HepG2 (cell line): ENCODE data around the gene PTPRD. TPM values are rescaled to one million over a fixed set of nuclear protein-coding genes. Genes with fewer than 3 reads are reported as not detected.

Source experiments
- ATAC-seq: fragments of 200-7000 bp; cut with Tn5 transposase; 3 replicates; pipeline ENCODE4 v1.9.1; 2020; ENCODE audit warnings: mild to moderate bottlenecking, moderate library complexity
- BruUV-seq: library from RNA; stranded (reverse); fragments of 400-500 nt; replicated peaks from 2 replicates; lab custom pipeline; 2021; lab: Mats Ljungman, UMichigan
- CTCF ChIA-PET: fragments of 300-600 bp; formaldehyde crosslinking; extraction: SDS; loops from one replicate; lab custom pipeline; 2021; ENCODE audit warnings: low total read pairs, inconsistent platforms, low intra/inter-chr PET ratio; lab: Yijun Ruan, JAX
- POLR2A ChIA-PET: fragments of 350-600 bp; sonication (Branson Sonifier 250); formaldehyde crosslinking; loops from one replicate; lab custom pipeline; 2020; ENCODE audit warnings: antibody characterized with exemption, inconsistent platforms; lab: Yijun Ruan, JAX
- DNase-seq: peaks from one replicate; pipeline ENCODE4 v3.0.0-alpha.2; 2015; ENCODE audit warnings: low spot score
- FAIRE-seq: peaks from 3 replicates; lab custom pipeline; 2011; peaks lifted over from hg19 to GRCh38; lab: Jason Lieb, UNC
- H2AFZ ChIP-seq: one replicate; pipeline ENCODE4 v1.6.1; 2011; ENCODE audit warnings: low read length, inconsistent platforms
- H3K27ac ChIP-seq: fragments of 300-600 bp; 3 replicates; pipeline ENCODE4 v1.8.0; 2011; ENCODE audit warnings: mixed run types, mild to moderate bottlenecking, mixed read lengths, low read length, inconsistent platforms; ENCODE audit not compliant: insufficient read depth; ENCODE audit errors: extremely low read length
- H3K27me3 ChIP-seq, 2 experiments: fragments of 200-600 bp in 1 of 2; 2 replicates in 1 of 2; 3 replicates in 1 of 2; pipeline versions ENCODE4 v1.6.0 to v1.8.0; 2011; ENCODE audit warnings: low read length in 2 of 2, mild to moderate bottlenecking in 2 of 2, moderate library complexity in 2 of 2, inconsistent platforms in 1 of 2; ENCODE audit not compliant: insufficient read depth in 2 of 2, control insufficient read depth in 1 of 2
- H3K36me3 ChIP-seq, 2 experiments: fragments of 200-600 bp in 1 of 2; replicated peaks in 1 of 2; 2 replicates in 1 of 2; 3 replicates in 1 of 2; pipeline versions ENCODE4 v1.5.1 to v1.8.0; 2011; ENCODE audit warnings: low read length in 2 of 2, inconsistent platforms in 1 of 2; ENCODE audit not compliant: insufficient read depth in 2 of 2, control insufficient read depth in 1 of 2
- H3K4me1 ChIP-seq: 2 replicates; pipeline ENCODE4 v1.5.1; 2012; ENCODE audit warnings: low read length, inconsistent platforms; ENCODE audit not compliant: insufficient read depth
- H3K4me2 ChIP-seq: 2 replicates; pipeline ENCODE4 v1.6.0; 2011; ENCODE audit warnings: low read depth, low read length, inconsistent platforms
- H3K4me3 ChIP-seq, 3 experiments: fragments of 200-600 bp in 1 of 3; sonication (generic), shearing (Covaris generic) in 1 of 3; replicated peaks in 1 of 3; 2 replicates each; pipeline ENCODE4 v1.5.1; 2011 to 2016; ENCODE audit warnings: low read length in 3 of 3, inconsistent platforms in 2 of 3, low read depth in 2 of 3, mild to moderate bottlenecking in 2 of 3, control low read depth in 1 of 3, mixed read lengths in 1 of 3; ENCODE audit not compliant: insufficient read depth in 1 of 3
- H3K79me2 ChIP-seq: one replicate; pipeline ENCODE4 v1.6.1; 2011; ENCODE audit warnings: low read length, inconsistent platforms; ENCODE audit not compliant: insufficient read depth
- H3K9ac ChIP-seq: 2 replicates; pipeline ENCODE4 v1.6.0; 2011; ENCODE audit warnings: mild to moderate bottlenecking, low read depth, low read length, inconsistent platforms; ENCODE audit not compliant: insufficient read depth
- H3K9me3 ChIP-seq: 2 replicates; pipeline ENCODE4 v1.5.1; 2012; ENCODE audit warnings: mild to moderate bottlenecking, low read length
- H4K20me1 ChIP-seq: 2 replicates; pipeline ENCODE4 v1.6.0; 2011; ENCODE audit warnings: inconsistent platforms, mild to moderate bottlenecking, low read length, moderate library complexity; ENCODE audit not compliant: insufficient read depth
- KLF6 ChIP-seq: IDR thresholded peaks from 2 replicates; pipeline ENCODE4 v1.8.0; 2016; ENCODE audit warnings: missing biosample characterization, missing genetic modification reagents
- MBD4 ChIP-seq: IDR thresholded peaks from 2 replicates; pipeline ENCODE4 v1.6.1; 2012; ENCODE audit warnings: low read length, inconsistent platforms, borderline replicate concordance
- SIX4 ChIP-seq: sonication (generic); formaldehyde crosslinking; IDR thresholded peaks from 2 replicates; pipeline ENCODE4 v1.4.0; 2020; ENCODE audit warnings: missing genetic modification reagents
- SNAI1 ChIP-seq: sonication (generic); formaldehyde crosslinking; IDR thresholded peaks from 2 replicates; pipeline ENCODE4 v1.5.0; 2020; ENCODE audit warnings: mild to moderate bottlenecking, missing genetic modification reagents, borderline replicate concordance
- ZIK1 ChIP-seq: sonication (generic); formaldehyde crosslinking; IDR thresholded peaks from 2 replicates; pipeline ENCODE4 v1.5.0; 2020; ENCODE audit warnings: mild to moderate bottlenecking, low read depth, missing genetic modification reagents, borderline replicate concordance
- ZNF615 ChIP-seq: sonication (generic); formaldehyde crosslinking; IDR thresholded peaks from 2 replicates; pipeline ENCODE4 v1.5.0; 2020; ENCODE audit warnings: mild to moderate bottlenecking, missing genetic modification reagents, borderline replicate concordance
- ZNF780A ChIP-seq: sonication (generic); formaldehyde crosslinking; IDR thresholded peaks from 2 replicates; pipeline ENCODE4 v1.8.0; 2022; ENCODE audit warnings: mild to moderate bottlenecking, missing genetic modification reagents, moderate library complexity
- WGBS: methylation state at CpG from one replicate; pipeline ENCODE4 v1.1.6; 2017; ENCODE audit warnings: low lambda C conversion rate; 5-methylcytosine and 5-hydroxymethylcytosine counted together
- in situ Hi-C: cut with HindIII; loops from 2 replicates; pipeline ENCODE4 v1.10.0; 2017; ENCODE audit warnings: low pct_unique_long_range_greater_than_20kb; ENCODE audit not compliant: extremely low pct_ligation_motif_present
- intact Hi-C: fragments of 100-400 bp; cut with micrococcal nuclease; formaldehyde crosslinking; loops from one replicate; pipeline ENCODE4 v1.10.0; 2022; ENCODE audit not compliant: unreplicated experiment
- polyA plus RNA-seq, 8 experiments: library from polyadenylated mRNA; depleted of rRNA in 3 of 8; stranded (reverse) in 7 of 8; unstranded in 1 of 8; fragments of >200 nt; fragmentation: Illumina TruSeq in 4 of 8; extraction: Trizol in 4 of 8; gene quantifications; 2 replicates each; pipeline versions ENCODE4 v1.2.1 to v1.2.3, GENCODE V29; 2011 to 2016; ENCODE audit warnings: low read depth in 4 of 8, missing spikeins in 1 of 8, mixed read lengths in 1 of 8; ENCODE audit not compliant: insufficient read depth in 1 of 8
- total RNA-seq, 5 experiments: library from RNA; depleted of rRNA; stranded (reverse); fragments of >200 nt; fragmentation: Illumina TruSeq; extraction: Trizol; gene quantifications; 2 replicates each; pipeline ENCODE4 v1.2.3, GENCODE V29; 2016; ENCODE audit warnings: low read depth in 1 of 5
- TF ChIP-seq, protein P1 (sequence below): sonication (generic); formaldehyde crosslinking; IDR thresholded peaks from 2 replicates; pipeline ENCODE4 v1.5.0; 2020; ENCODE audit warnings: mild to moderate bottlenecking, missing genetic modification reagents

PTPRD gene
- total and polyA plus RNA-seq, 2 of the 13 experiments (the other 11 are each of a cell fraction or from before 2014, with no cell fraction given): 0.05 TPM; not detected in 1

DNA sequence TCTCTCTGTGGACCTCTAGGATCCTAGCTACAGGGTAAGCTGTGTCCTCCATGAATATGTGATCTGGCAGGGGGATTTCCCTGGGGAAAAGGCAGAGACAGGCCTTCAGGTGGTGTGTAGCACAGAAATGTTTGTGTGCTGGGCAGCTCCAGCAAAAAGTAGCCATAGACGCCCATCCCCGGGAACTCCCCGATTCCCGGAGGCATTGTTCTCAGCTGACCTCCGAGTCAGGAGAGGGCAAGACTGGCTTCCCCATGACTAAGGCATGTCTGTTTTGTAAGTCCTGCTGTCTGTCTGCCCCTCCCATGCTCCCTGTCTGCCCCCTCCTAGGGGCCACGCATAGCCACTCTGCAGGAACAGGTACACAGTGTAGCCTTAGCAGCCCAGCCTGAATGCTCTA is 834.5 kb downstream of the PTPRD start:
- intact Hi-C loops: no loop called here
- 0% methylated on average over 1 of the region's 6 CpGs for WGBS

DNA sequence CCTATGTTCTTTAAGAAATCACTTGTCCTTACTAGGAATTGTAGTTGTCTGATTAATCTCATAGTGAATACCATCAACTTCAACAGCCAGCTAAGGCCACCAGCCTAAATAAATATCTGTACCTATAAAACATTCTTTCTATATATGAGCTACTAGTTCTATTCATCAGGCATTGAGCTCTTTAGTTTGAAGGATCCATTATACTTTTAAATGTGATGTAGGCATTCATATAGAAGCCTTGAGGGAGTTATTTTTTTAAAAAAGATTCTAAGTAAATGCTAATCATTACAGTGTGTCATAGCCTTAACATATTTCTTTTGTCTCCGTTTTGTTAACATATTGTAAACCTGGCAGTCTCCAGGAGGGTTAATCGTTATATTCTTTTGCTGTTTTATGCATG is 838.3 kb downstream of the PTPRD start:
- ATAC-seq (no peak), DNase-seq (no peak), FAIRE-seq (no peak)
- no peaks in the 10 kb centered on the region for H3K9me3 ChIP-seq
- H3K36me3 ChIP-seq: no peaks in the 10 kb centered on the region
- ChIA-PET CTCF (no interaction called here), POLR2A (no interaction called here)
- 0% methylated on average over 2 of the region's 2 CpGs for WGBS
- BruUV-seq: no TSS peak
- H3K27me3 ChIP-seq: no peaks in the 10 kb centered on the region
- no peak overlapping the region for H2AFZ ChIP-seq
- H3K27ac ChIP-seq: no peak overlapping the region
- intact Hi-C loops: no loop called here
- H3K4me3 ChIP-seq: no peak overlapping the region
- no peak overlapping the region for H3K4me2 ChIP-seq
- H3K4me1 ChIP-seq: no peaks in the 10 kb centered on the region
- no peaks in the 10 kb centered on the region for H3K79me2 ChIP-seq
- TF ChIP-seq ZIK1 (no peak), SNAI1 (CRISPR knock-in tag) (no peak), ZNF615 (CRISPR knock-in tag) (no peak), ZNF780A (no peak)
- TF ChIP-seq, protein P1, sequence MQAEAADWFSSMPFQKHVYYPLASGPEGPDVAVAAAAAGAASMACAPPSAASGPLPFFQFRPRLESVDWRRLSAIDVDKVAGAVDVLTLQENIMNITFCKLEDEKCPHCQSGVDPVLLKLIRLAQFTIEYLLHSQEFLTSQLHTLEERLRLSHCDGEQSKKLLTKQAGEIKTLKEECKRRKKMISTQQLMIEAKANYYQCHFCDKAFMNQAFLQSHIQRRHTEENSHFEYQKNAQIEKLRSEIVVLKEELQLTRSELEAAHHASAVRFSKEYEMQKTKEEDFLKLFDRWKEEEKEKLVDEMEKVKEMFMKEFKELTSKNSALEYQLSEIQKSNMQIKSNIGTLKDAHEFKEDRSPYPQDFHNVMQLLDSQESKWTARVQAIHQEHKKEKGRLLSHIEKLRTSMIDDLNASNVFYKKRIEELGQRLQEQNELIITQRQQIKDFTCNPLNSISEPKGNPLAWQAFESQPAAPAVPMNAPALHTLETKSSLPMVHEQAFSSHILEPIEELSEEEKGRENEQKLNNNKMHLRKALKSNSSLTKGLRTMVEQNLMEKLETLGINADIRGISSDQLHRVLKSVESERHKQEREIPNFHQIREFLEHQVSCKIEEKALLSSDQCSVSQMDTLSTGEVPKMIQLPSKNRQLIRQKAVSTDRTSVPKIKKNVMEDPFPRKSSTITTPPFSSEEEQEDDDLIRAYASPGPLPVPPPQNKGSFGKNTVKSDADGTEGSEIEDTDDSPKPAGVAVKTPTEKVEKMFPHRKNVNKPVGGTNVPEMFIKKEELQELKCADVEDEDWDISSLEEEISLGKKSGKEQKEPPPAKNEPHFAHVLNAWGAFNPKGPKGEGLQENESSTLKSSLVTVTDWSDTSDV (CRISPR knock-in tag): no peak
- in situ Hi-C loops: no loop called here
- no peak overlapping the region for H3K9ac ChIP-seq
- no peaks in the 10 kb centered on the region for H4K20me1 ChIP-seq

More for the DNA sequence above, 834.5 kb downstream of the PTPRD start:
- ChIA-PET CTCF (no interaction called here), POLR2A (no interaction called here)
- H3K9me3 ChIP-seq: no peaks in the 10 kb centered on the region
- H3K36me3 ChIP-seq: no peaks in the 10 kb centered on the region
- no peak overlapping the region for H3K4me3 ChIP-seq
- TF ChIP-seq SIX4 (CRISPR knock-in tag) (no peak), MBD4 (no peak), KLF6 (no peak)
- no peak for ATAC-seq
- in situ Hi-C loops: no loop called here
- H3K79me2 ChIP-seq: no peaks in the 10 kb centered on the region
- H3K4me1 ChIP-seq: no peaks in the 10 kb centered on the region
- no peak for DNase-seq
- H4K20me1 ChIP-seq: no peaks in the 10 kb centered on the region
- BruUV-seq: no TSS peak
- H2AFZ ChIP-seq: no peak overlapping the region
- H3K27ac ChIP-seq: no peak overlapping the region
- H3K9ac ChIP-seq: no peak overlapping the region
- no peaks in the 10 kb centered on the region for H3K27me3 ChIP-seq
- FAIRE-seq: no peak
- H3K4me2 ChIP-seq: no peak overlapping the region
